K562 (cell line): Measurements from ENCODE around the gene HRH3. TPM values are rescaled to one million over a fixed set of nuclear protein-coding genes. Genes with fewer than 3 reads are reported as not detected.

Experiments
- ARID1B ChIP-seq: fragments of 450-650 bp; IDR thresholded peaks from 2 replicates; pipeline ENCODE4 v1.6.1; 2016; ENCODE audit warnings: antibody characterized with exemption, mild to moderate bottlenecking, inconsistent platforms
- ATF1 ChIP-seq, 2 experiments: fragments of 450-650 bp in 1 of 2; IDR thresholded peaks; 2 replicates each; pipeline ENCODE4 v1.6.1; 2016; ENCODE audit warnings: missing compliant biosample characterization in 1 of 2, missing genetic modification characterization in 1 of 2
- BRF1 ChIP-seq: IDR thresholded peaks from 3 replicates; pipeline ENCODE4 v1.6.1; 2011; ENCODE audit warnings: borderline replicate concordance, mild to moderate bottlenecking; ENCODE audit not compliant: insufficient read length; ENCODE audit errors: extremely low read depth
- CBX1 ChIP-seq: sonication (generic); IDR thresholded peaks from 2 replicates; pipeline ENCODE4 v1.6.1; 2016; ENCODE audit warnings: antibody characterized with exemption, low read depth, mild to moderate bottlenecking
- CBX3 ChIP-seq, 2 experiments: IDR thresholded peaks; 1 replicate in 1 of 2; 2 replicates in 1 of 2; pipeline ENCODE4 v1.6.1; 2012; ENCODE audit warnings: inconsistent platforms in 2 of 2, low read length in 2 of 2, borderline replicate concordance in 1 of 2, control low read depth in 1 of 2
- ESRRA ChIP-seq: fragments of 450-650 bp; IDR thresholded peaks from 2 replicates; pipeline ENCODE4 v1.6.1; 2014; ENCODE audit warnings: low read depth, mild to moderate bottlenecking, moderate library complexity, borderline replicate concordance
- HDAC1 ChIP-seq, 2 experiments: fragments of 450-650 bp; IDR thresholded peaks; 2 replicates each; pipeline ENCODE4 v1.6.1; 2016 to 2017; ENCODE audit warnings: inconsistent platforms in 1 of 2, mild to moderate bottlenecking in 1 of 2, moderate library complexity in 1 of 2
- HDAC3 ChIP-seq: fragments of 450-650 bp; IDR thresholded peaks from 2 replicates; pipeline ENCODE4 v1.6.1; 2018; ENCODE audit warnings: borderline replicate concordance, mild to moderate bottlenecking, moderate library complexity; ENCODE audit not compliant: partially characterized antibody
- HEY1 ChIP-seq: fragments of 250-450 bp; sonication (Bioruptor Pico); IDR thresholded peaks from 2 replicates; pipeline ENCODE4 v1.5.0; 2020; ENCODE audit warnings: mild to moderate bottlenecking, moderate library complexity, borderline replicate concordance
- MTA2 ChIP-seq: fragments of 450-650 bp; IDR thresholded peaks from 2 replicates; pipeline ENCODE4 v1.6.1; 2016; ENCODE audit warnings: low read depth
- PRMT5 ChIP-seq: sonication (generic); formaldehyde crosslinking; IDR thresholded peaks from 2 replicates; pipeline ENCODE4 v1.5.0; 2020; ENCODE audit warnings: missing genetic modification reagents
- RAD51 ChIP-seq: fragments of 450-650 bp; IDR thresholded peaks from 2 replicates; pipeline ENCODE4 v1.7.1; 2016; ENCODE audit warnings: low read depth, mild to moderate bottlenecking, borderline replicate concordance
- SPI1 ChIP-seq: IDR thresholded peaks from 2 replicates; pipeline ENCODE4 v1.6.1; 2011; ENCODE audit warnings: low read depth, low read length, control low read depth, borderline replicate concordance
- TBP ChIP-seq: optimal IDR thresholded peaks from 2 replicates; pipeline ENCODE3; 2011; ENCODE audit warnings: low read depth, low read length, improper control_type of control experiment
- ZC3H11A ChIP-seq: IDR thresholded peaks from 2 replicates; pipeline ENCODE4 v1.6.1; 2012; ENCODE audit warnings: low read depth, low read length, improper control_type of control experiment
- ZNF347 ChIP-seq: fragments of 450-650 bp; formaldehyde crosslinking; IDR thresholded peaks from 2 replicates; pipeline ENCODE4 v1.4.0; 2020; ENCODE audit warnings: low read depth, mild to moderate bottlenecking, moderate library complexity
- ZNF717 ChIP-seq: fragments of 250-450 bp; sonication (Bioruptor Pico); IDR thresholded peaks from 2 replicates; pipeline ENCODE4 v1.5.0; 2021
- ZNF77 ChIP-seq: fragments of 250-450 bp; sonication (Bioruptor Pico); IDR thresholded peaks from 2 replicates; pipeline ENCODE4 v1.5.0; 2020
- polyA plus RNA-seq, 8 experiments: library from polyadenylated mRNA; depleted of rRNA in 4 of 8; stranded (reverse) in 5 of 8; unstranded in 3 of 8; fragments of >200 nt; fragmentation: Nextera tagmentation in 2 of 8; fragmentation: Illumina TruSeq in 1 of 8; extraction: Ambion mirVana in 2 of 8; extraction: Trizol in 1 of 8; gene quantifications; 2 replicates each; pipeline versions ENCODE4 v1.2.1 to v1.2.3, GENCODE V29; 2011 to 2014; ENCODE audit warnings: inconsistent platforms in 1 of 8, missing spikeins in 1 of 8
- total RNA-seq, 7 experiments: library from RNA; depleted of rRNA in 6 of 7; stranded (reverse); fragments of >200 nt in 6 of 7; fragmentation: Illumina TruSeq in 2 of 7; extraction: Trizol in 2 of 7; gene quantifications; 2 replicates each; pipeline versions ENCODE4 v1.2.1 to v1.2.3, GENCODE V29; 2011 to 2021; ENCODE audit warnings: low replicate concordance in 1 of 7
- TF ChIP-seq, protein P1 (sequence below), 3 experiments: fragments of 200-800 bp in 1 of 3; sonication (Bioruptor generic) in 1 of 3; sonication (generic) in 1 of 3; formaldehyde crosslinking in 1 of 3; IDR thresholded peaks; 2 replicates each; pipeline versions ENCODE4 v1.6.1 to v1.8.0; 2016 to 2022; ENCODE audit warnings: mild to moderate bottlenecking in 2 of 3, missing compliant biosample characterization in 2 of 3, missing genetic modification characterization in 2 of 3, missing genetic modification reagents in 1 of 3
- TF ChIP-seq, protein P2 (sequence below): fragments of 250-450 bp; sonication (Bioruptor Pico); IDR thresholded peaks from 2 replicates; pipeline ENCODE4 v1.5.0; 2021; ENCODE audit warnings: mild to moderate bottlenecking, moderate library complexity
- TF ChIP-seq, protein P3 (sequence below): sonication (generic); formaldehyde crosslinking; IDR thresholded peaks from 2 replicates; pipeline ENCODE4 v1.8.0; 2022; ENCODE audit warnings: mild to moderate bottlenecking, missing genetic modification reagents, borderline replicate concordance

Gene HRH3
- total and polyA plus RNA-seq, 9 of the 15 experiments (the other 6 are each of a cell fraction or from before 2014, with no cell fraction given), result not detected

DNA sequence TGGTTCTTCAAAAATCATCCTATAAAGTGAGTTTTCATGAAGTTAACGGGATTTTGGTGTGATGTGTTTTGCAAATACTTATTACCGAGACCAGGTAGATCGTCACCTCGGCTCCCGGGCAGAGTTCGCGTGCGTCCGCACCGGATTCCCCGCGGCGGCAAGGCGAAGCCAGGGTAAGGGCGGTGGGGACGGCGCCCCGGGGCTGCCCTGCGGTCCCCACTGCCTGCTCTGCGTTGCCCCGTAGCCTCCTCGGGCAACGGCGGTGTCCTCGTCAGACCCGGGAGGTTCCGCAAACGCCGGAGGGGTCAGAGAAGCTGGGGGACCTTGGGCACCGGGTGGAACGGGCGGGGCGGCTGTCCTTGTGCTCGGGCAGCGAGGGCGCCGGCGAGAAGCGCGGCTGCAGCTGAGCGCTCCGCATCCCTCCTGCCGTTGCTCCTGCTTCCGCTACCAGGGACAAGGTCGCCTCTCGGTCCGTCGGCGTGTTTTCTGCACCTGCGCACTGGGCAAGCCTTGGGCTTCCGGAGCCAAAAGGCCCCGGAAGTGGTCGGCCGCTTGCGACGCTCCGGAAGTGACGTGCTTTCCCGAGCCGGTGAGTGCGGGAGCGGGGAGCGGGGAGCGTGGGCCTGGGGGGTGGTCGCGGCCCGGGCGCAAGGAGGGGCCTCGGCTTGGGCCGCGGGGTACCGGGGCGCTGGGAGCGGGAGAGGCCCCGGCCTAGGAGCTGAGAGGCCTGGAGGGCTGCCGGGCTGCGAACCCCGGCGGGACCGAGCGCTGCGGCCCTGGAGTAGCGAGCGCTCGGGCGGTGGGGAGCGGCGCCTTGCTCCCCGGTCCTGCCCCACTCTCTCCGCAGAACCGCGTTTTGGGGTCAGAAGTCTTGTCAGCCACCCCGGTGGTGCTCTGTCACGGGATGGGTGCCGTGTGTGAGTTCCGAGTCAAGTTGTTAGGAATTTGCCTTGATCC is 37.3 kb downstream of the HRH3 start, which contains the start of gene MTG2 (continued):
- peak; percentile 90 for TF ChIP-seq ATF1 (CRISPR knock-in tag; IDR thresholded peaks at IDR 0.05)
- peak; percentile 97 for TF ChIP-seq ATF1 (tag; IDR thresholded peaks at IDR 0.05)
- peak; percentile 21 to 96; a peak in 2 of 4 replicates for TF ChIP-seq HDAC1 (IDR thresholded peaks at IDR 0.05)
- no peak for TF ChIP-seq HDAC3
- no peak for TF ChIP-seq ZC3H11A
- no peak for TF ChIP-seq CBX1
- no peak for TF ChIP-seq ZNF347
- peak; percentile 85 for TF ChIP-seq TBP
- TF ChIP-seq BRF1, result no peak
- 0 out of 2 replicates have a peak, but pooled peaks have one; percentile 39 for TF ChIP-seq ARID1B
- no peak for TF ChIP-seq HEY1
- TF ChIP-seq PRMT5 (CRISPR knock-in tag), result no peak
- TF ChIP-seq, protein P1, sequence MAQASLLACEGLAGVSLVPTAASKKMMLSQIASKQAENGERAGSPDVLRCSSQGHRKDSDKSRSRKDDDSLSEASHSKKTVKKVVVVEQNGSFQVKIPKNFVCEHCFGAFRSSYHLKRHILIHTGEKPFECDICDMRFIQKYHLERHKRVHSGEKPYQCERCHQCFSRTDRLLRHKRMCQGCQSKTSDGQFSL (CRISPR knock-in tag; IDR thresholded peaks at IDR 0.05), result no peak
- TF ChIP-seq, protein P1 (tag; IDR thresholded peaks at IDR 0.05), result no peak
- no peak for TF ChIP-seq RAD51
- TF ChIP-seq ESRRA, result peak; percentile 90
- TF ChIP-seq MTA2, result peak; percentile 24; the same call in 1 of the 2 replicates
- TF ChIP-seq, protein P2, sequence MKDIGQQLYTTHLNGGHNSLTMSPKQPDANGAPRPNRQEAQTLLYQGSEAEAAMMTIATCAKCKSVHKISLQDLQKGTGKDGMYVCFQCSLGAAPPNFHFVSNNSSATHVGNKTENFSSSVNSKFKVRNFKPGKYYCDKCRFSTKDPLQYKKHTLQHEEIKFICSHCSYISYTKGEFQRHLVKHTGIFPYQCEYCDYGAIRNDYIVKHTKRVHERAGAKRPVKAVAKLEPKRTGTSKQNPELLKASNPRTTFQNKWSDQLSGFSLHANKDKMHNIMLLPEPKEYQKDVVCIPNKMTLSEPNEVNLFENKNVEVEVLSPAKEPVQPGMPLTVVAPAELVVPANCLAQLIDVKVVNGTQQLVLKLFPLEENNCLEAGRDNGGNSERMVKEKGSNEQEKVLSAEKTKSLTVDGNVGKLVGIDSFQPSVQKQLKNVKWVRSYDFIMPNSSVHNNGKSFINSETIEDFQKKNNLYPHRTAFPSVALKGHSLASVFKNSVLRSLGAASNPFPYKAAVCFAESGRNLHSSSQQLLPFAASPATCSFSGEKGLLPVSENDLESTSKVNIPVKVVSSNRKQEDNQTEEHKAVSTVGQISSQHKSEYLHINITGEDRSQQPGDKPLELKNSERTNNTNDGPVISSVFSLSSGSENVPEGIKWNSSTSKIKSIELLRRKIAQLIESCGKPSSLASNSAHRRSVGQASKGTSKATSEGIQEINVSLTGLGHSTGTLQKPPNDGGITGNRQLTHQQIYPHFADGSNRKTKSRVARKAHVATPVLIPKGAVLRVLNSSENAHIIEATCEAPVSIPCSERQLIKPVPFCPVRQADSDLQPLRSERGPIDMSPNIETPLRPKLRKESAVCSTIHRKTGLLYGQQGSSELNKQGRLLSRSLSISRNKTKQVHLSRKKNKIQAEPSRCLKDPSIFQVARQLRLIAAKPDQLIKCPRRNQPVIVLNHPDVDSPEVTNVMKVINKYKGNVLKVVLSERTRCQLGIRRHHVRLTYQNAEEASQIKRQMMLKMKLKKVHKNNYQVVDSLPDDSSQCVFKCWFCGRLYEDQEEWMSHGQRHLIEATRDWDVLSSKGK (CRISPR knock-in tag), result no peak
- TF ChIP-seq, protein P3, sequence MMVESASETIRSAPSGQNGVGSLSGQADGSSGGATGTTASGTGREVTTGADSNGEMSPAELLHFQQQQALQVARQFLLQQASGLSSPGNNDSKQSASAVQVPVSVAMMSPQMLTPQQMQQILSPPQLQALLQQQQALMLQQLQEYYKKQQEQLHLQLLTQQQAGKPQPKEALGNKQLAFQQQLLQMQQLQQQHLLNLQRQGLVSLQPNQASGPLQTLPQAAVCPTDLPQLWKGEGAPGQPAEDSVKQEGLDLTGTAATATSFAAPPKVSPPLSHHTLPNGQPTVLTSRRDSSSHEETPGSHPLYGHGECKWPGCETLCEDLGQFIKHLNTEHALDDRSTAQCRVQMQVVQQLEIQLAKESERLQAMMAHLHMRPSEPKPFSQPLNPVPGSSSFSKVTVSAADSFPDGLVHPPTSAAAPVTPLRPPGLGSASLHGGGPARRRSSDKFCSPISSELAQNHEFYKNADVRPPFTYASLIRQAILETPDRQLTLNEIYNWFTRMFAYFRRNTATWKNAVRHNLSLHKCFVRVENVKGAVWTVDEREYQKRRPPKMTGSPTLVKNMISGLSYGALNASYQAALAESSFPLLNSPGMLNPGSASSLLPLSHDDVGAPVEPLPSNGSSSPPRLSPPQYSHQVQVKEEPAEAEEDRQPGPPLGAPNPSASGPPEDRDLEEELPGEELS, result peak; percentile 22; the same call in 1 of the 2 replicates
- no peak for TF ChIP-seq ZNF717
- TF ChIP-seq CBX3 (IDR thresholded peaks at IDR 0.05; ENCODE audit: borderline replicate concordance in 1 of 2, low read length in 2 of 2), result peak in 1 of 2 experiments; percentile 31; a peak in 1 of 3 replicates
- no peak for TF ChIP-seq ZNF77 (CRISPR knock-in tag)
- 0 out of 2 replicates have a peak, but pooled peaks have one; percentile 20 for TF ChIP-seq SPI1
